Muscle layer of duodenum (tissue), 2 donors: Measurements from ENCODE around the gene RIPK1.

ENCODE experiments used
- H3K27ac ChIP-seq: one replicate; pipeline ENCODE4 v1.7.0; 2013; ENCODE audit warnings: mild to moderate bottlenecking, low read length
- H3K27me3 ChIP-seq: one replicate; pipeline ENCODE4 v1.7.0; 2013; ENCODE audit warnings: low read depth, mild to moderate bottlenecking, control low read depth, low read length
- H3K36me3 ChIP-seq, 2 donors: one replicate each; pipeline ENCODE4 v1.7.0; 2013; ENCODE audit warnings: low read length in 2 of 2, control low read depth in 1 of 2, mild to moderate bottlenecking in 1 of 2; ENCODE audit not compliant: insufficient read depth in 2 of 2, control insufficient read depth in 1 of 2
- H3K4me1 ChIP-seq, 2 donors: one replicate each; pipeline ENCODE4 v1.7.0; 2013; ENCODE audit warnings: low read length in 2 of 2, mild to moderate bottlenecking in 2 of 2, control low read depth in 1 of 2, moderate library complexity in 1 of 2; ENCODE audit not compliant: insufficient read depth in 2 of 2, control insufficient read depth in 1 of 2
- H3K4me3 ChIP-seq, 2 donors: one replicate each; pipeline ENCODE4 v1.7.0; 2013; ENCODE audit warnings: low read length in 2 of 2, low read depth in 1 of 2, mild to moderate bottlenecking in 1 of 2
- H3K9me3 ChIP-seq, 2 donors: one replicate each; pipeline ENCODE4 v1.7.0; 2013; ENCODE audit warnings: low read length in 2 of 2, control low read depth in 1 of 2, mild to moderate bottlenecking in 1 of 2; ENCODE audit not compliant: control insufficient read depth in 1 of 2
- donor health status: healthy.

RIPK1 gene

GRCh38 chr6:3157131-3157933 lies 89.0 kb downstream of the RIPK1 start, which contains the start of gene TUBB2A:
Gene TUBB2A, minus strand, starts transcription at chr6:3157544. Its CDS starts 81 bp downstream, at chr6:3157463.
- Histone ChIP-seq H3K4me1 (peaks cover 0 to 5% of the 10 kb centered on the region in 2 donors), H3K4me3 (peak within 1 kb of the TSS; percentile 85 to 86), H3K36me3 (peaks cover 0 to 18% of the 10 kb centered on the region in 2 donors), H3K27ac (peak within 1 kb of the TSS; percentile 80), H3K9me3 (no peaks in the 10 kb centered on the region), H3K27me3 (no peaks in the 10 kb centered on the region)

DNA sequence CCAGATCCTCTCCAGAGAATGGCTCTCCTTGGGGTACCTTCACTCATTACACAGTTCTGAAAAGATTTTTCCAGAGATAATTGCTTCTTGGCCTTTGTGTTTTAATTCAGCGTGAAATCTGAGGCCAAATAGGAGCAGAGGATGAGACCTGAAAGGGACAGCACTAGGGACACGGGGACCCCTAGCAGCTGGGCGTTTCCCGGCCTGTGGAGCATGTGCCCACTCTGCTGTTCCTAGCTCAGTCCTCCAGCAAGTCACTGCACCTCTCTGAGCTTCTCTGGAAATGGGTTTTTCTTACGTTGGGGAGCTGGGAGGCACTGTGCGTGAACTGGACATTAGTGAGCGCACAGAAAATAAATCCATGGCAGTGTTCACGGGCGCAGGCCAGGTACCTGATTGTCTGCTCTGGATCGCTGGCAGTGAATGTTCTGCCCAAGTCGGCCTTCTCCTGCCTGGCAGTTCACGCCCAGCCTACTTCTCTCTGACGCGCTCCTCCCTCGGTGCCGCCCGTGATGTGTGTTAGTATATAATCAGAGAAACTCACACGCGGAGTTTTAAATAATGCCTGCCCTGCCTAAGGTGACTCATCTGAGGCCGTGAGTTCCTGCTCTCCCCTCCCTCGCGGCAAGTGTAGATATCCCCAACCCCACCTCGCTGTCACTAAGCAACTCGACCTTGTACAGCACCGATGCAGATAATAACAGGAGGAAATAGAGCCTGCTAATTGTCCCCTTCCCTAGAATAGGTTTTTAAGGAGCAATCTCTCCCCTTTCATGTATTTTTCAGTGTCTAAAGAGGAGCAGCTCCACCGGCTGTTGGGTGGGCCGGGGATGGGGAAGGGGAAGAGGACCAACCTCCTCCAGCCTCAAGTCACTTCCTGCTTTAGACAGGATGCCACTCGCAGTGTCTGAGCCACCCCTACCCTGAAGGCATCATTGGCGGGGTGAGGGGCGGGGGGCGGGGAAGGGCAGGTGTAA lies 91.8 kb downstream of the RIPK1 start:
- peak overlapping the region; percentile 90 for H3K27ac ChIP-seq
- no peaks in the 10 kb centered on the region for H3K9me3 ChIP-seq

GRCh38 chr6:3162067-3162497 lies 93.8 kb downstream of the RIPK1 start:
- Histone ChIP-seq H3K27me3 (no peaks in the 10 kb centered on the region), H3K36me3 (no peaks in the 10 kb centered on the region), H3K9me3 (no peaks in the 10 kb centered on the region), H3K4me3 (peak overlapping the region; percentile 72 to 74), H3K27ac (peak overlapping the region; percentile 67), H3K4me1 (no peaks in the 10 kb centered on the region)

More for the DNA sequence above, 91.8 kb downstream of the RIPK1 start:
- H3K4me1 ChIP-seq = peaks cover 0 to 5% of the 10 kb centered on the region in 2 donors
- H3K27me3 ChIP-seq = no peaks in the 10 kb centered on the region
- peaks cover 0 to 3% of the 10 kb centered on the region in 2 donors for H3K36me3 ChIP-seq
- H3K4me3 ChIP-seq = no peak overlapping the region

DNA sequence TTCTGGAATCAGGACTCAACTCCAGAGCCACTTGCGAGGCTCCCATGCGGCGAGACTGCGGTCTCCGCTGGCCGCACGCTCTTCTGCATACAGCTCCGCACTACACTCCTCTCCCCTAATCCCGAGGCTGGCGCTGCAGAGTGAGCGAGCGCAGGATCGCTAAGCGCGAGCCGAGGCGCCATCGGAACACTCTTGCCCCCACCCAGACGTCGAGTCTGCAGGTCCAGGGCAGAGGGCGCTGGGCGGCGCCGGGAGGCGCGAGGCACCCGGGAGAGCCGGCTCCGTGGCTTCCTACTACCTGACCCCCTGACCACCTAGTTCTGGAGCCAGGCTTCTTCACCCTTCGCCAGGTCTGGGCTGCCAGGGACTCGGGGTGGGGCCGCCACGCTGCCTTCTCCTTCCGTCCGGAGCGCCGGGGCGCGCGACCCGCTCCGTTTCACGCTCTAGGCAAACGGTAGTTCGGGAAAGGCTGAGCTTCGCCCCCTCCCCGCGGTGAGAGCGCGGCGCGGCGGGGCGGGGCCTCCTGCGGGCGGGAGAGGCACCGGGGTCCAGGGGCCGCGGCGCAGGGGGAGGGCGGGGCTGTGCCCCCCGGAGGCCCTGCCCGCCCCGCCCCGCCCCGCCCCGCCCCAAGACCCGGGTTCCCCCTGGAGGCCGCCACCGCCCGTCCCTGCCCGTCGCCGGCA lies 94.4 kb downstream of the RIPK1 start:
- Histone ChIP-seq H3K4me1 (no peaks in the 10 kb centered on the region), H3K4me3 (peak overlapping the region; percentile 72 to 74), H3K36me3 (no peaks in the 10 kb centered on the region), H3K9me3 (no peaks in the 10 kb centered on the region), H3K27ac (peak overlapping the region; percentile 67), H3K27me3 (no peaks in the 10 kb centered on the region)

DNA sequence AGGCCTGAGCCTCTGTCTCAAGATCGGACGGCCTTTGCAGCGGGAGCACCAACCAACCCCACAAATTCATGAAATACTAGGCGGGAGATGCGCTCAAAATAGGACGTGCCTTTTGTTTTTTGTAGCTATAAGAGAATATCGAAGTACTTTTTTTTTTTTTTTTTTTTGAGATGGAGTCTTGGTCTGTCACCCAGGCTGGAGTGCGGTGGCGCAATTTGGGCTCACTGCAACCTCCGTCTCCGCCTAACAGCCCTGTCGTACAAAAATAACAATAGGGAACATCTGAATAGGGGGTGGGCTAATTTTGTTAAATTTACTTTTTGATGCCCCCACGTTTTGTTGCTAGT lies 94.9 kb downstream of the RIPK1 start:
- H3K27ac ChIP-seq = peak overlapping the region; percentile 56
- H3K27me3 ChIP-seq = no peaks in the 10 kb centered on the region
- H3K4me1 ChIP-seq = no peaks in the 10 kb centered on the region
- no peaks in the 10 kb centered on the region for H3K9me3 ChIP-seq
- peak overlapping the region; percentile 26 to 74 for H3K4me3 ChIP-seq
- no peaks in the 10 kb centered on the region for H3K36me3 ChIP-seq

DNA sequence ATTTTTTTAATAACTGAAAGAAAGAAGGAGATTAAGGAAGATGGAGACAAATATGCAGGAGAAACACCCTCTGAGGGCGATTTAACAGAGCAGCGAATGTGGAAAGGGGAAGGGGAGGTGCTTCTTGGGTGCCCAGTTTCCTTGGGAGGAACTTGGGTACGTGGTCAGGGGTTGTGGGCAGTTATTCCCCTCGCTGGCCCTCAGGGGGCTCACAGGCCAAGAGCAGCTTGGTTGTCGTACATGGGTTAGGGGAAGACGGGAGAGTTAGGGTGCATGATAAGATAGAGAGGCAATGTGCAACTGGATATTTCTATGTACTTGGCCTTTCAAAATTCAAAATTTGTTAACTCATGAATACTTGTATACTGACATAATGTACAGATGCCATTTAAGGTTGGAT lies 96.1 kb downstream of the RIPK1 start:
- Histone ChIP-seq H3K4me1 (no peaks in the 10 kb centered on the region), H3K27ac (no peak overlapping the region), H3K4me3 (no peak overlapping the region), H3K36me3 (no peaks in the 10 kb centered on the region), H3K9me3 (no peaks in the 10 kb centered on the region), H3K27me3 (no peaks in the 10 kb centered on the region)
